Neural progenitor cell (in vitro differentiated cells): ENCODE measurements around the gene CD300LF.

Source experiments
- CTCF ChIP-seq: fragments of 200-600 bp; sonication (generic); IDR thresholded peaks from 2 replicates; pipeline ENCODE4 v1.5.1; 2017; ENCODE audit warnings: antibody characterized with exemption, mild to moderate bottlenecking
- EZH2 ChIP-seq: fragments of 200-600 bp; sonication (generic); IDR thresholded peaks from 2 replicates; pipeline ENCODE4 v1.6.1; 2017; ENCODE audit warnings: antibody characterized with exemption, mild to moderate bottlenecking, moderate library complexity
- EZH2phosphoT487 ChIP-seq: fragments of 200-600 bp; sonication (generic); IDR thresholded peaks from 2 replicates; pipeline ENCODE4 v1.6.1; 2017; ENCODE audit warnings: antibody characterized with exemption

- no peak for TF ChIP-seq CTCF
- no peak for TF ChIP-seq EZH2
- no peak for TF ChIP-seq EZH2phosphoT487
Measured at GRCh38 chr17:74682471-74683190, 30.1 kb downstream of the CD300LF start.
